Mesenchymal stem cell (in vitro differentiated cells and primary cell): ENCODE results near the gene TAB3.

ENCODE experiments used
- DNase-seq: peaks from one replicate; pipeline ENCODE4 v3.0.0-alpha.2; 2013
- H2AFZ ChIP-seq: one replicate; pipeline ENCODE4 v1.6.1; 2013; ENCODE audit warnings: low read depth, mild to moderate bottlenecking, control low read depth, inconsistent platforms, low read length, moderate library complexity
- H2AK5ac ChIP-seq: 2 replicates; pipeline ENCODE4 v1.6.1; 2013; ENCODE audit warnings: low read length, moderate library complexity, mild to moderate bottlenecking, inconsistent platforms; ENCODE audit not compliant: severe bottlenecking
- H2BK120ac ChIP-seq: one replicate; pipeline ENCODE4 v1.6.1; 2013; ENCODE audit warnings: low read depth, mild to moderate bottlenecking, inconsistent platforms, low read length, moderate library complexity
- H2BK12ac ChIP-seq, 2 experiments: one replicate each; pipeline ENCODE4 v1.6.1; 2013; ENCODE audit warnings: inconsistent platforms in 2 of 2, low read length in 2 of 2, mild to moderate bottlenecking in 2 of 2, moderate library complexity in 2 of 2, control low read depth in 1 of 2
- H2BK15ac ChIP-seq: one replicate; pipeline ENCODE4 v1.6.1; 2013; ENCODE audit warnings: mild to moderate bottlenecking, low read depth, inconsistent platforms; ENCODE audit not compliant: poor library complexity, severe bottlenecking
- H2BK5ac ChIP-seq: 2 replicates; pipeline ENCODE4 v1.6.1; 2013; ENCODE audit warnings: low read depth, mild to moderate bottlenecking, low read length, control low read depth, inconsistent platforms; ENCODE audit not compliant: poor library complexity, severe bottlenecking
- H3K14ac ChIP-seq, 2 experiments: one replicate each; pipeline ENCODE4 v1.6.1; 2013; ENCODE audit warnings: inconsistent platforms in 2 of 2, low read length in 2 of 2, control low read depth in 1 of 2, mild to moderate bottlenecking in 1 of 2, moderate library complexity in 1 of 2
- H3K18ac ChIP-seq, 2 experiments: one replicate each; pipeline ENCODE4 v1.6.1; 2013; ENCODE audit warnings: inconsistent platforms in 2 of 2, low read length in 2 of 2, control low read depth in 1 of 2, low read depth in 1 of 2, mild to moderate bottlenecking in 1 of 2
- H3K23ac ChIP-seq, 2 experiments: one replicate each; pipeline ENCODE4 v1.6.1; 2013; ENCODE audit warnings: inconsistent platforms in 2 of 2, low read length in 2 of 2, mild to moderate bottlenecking in 2 of 2, moderate library complexity in 2 of 2, control low read depth in 1 of 2
- H3K27ac ChIP-seq: 2 replicates; pipeline ENCODE4 v1.5.1; 2013; ENCODE audit warnings: mild to moderate bottlenecking, moderate library complexity, low read length, control low read depth, inconsistent platforms; ENCODE audit not compliant: poor library complexity, severe bottlenecking
- H3K27me3 ChIP-seq, 2 experiments: 2 replicates each; pipeline versions ENCODE4 v1.6.1 to v1.7.0; 2013; ENCODE audit warnings: low read length in 2 of 2, mild to moderate bottlenecking in 2 of 2, moderate library complexity in 2 of 2, control low read depth in 1 of 2, inconsistent platforms in 1 of 2; ENCODE audit not compliant: control insufficient read depth in 1 of 2, insufficient read depth in 1 of 2
- H3K36me3 ChIP-seq, 2 experiments: 2 replicates each; pipeline versions ENCODE4 v1.6.1 to v1.7.0; 2013; ENCODE audit warnings: low read length in 2 of 2, control low read depth in 1 of 2, inconsistent platforms in 1 of 2, low read depth in 1 of 2, mild to moderate bottlenecking in 1 of 2; ENCODE audit not compliant: insufficient read depth in 2 of 2, control insufficient read depth in 1 of 2
- H3K4ac ChIP-seq, 2 experiments: one replicate each; pipeline ENCODE4 v1.6.1; 2013; ENCODE audit warnings: inconsistent platforms in 2 of 2, low read length in 2 of 2, mild to moderate bottlenecking in 2 of 2, moderate library complexity in 2 of 2, control low read depth in 1 of 2, low read depth in 1 of 2
- H3K4me1 ChIP-seq: 2 replicates; pipeline ENCODE4 v1.6.1; 2013; ENCODE audit warnings: low read depth, low read length, control low read depth; ENCODE audit not compliant: control insufficient read depth, insufficient read depth
- H3K4me2 ChIP-seq: 2 replicates; pipeline ENCODE4 v1.6.1; 2013; ENCODE audit warnings: low read length, mild to moderate bottlenecking, inconsistent platforms; ENCODE audit not compliant: poor library complexity, severe bottlenecking
- H3K4me3 ChIP-seq, 2 experiments: 2 replicates each; pipeline versions ENCODE4 v1.5.1 to v1.7.0; 2013; ENCODE audit warnings: low read length in 2 of 2, mild to moderate bottlenecking in 2 of 2, control low read depth in 1 of 2, low read depth in 1 of 2; ENCODE audit not compliant: insufficient read depth in 1 of 2
- H3K79me1 ChIP-seq: replicated peaks from 2 replicates; pipeline ENCODE4 v1.6.1; 2013; ENCODE audit warnings: mild to moderate bottlenecking, control low read depth, low read length, inconsistent platforms; ENCODE audit not compliant: poor library complexity, severe bottlenecking
- H3K9ac ChIP-seq: 2 replicates; pipeline ENCODE4 v1.7.0; 2013; ENCODE audit warnings: mild to moderate bottlenecking, low read length, moderate library complexity
- H3K9me3 ChIP-seq: 2 replicates; pipeline ENCODE4 v1.7.0; 2013; ENCODE audit warnings: mild to moderate bottlenecking, low read length; ENCODE audit not compliant: control insufficient read depth
- H4K8ac ChIP-seq: one replicate; pipeline ENCODE4 v1.6.1; 2013; ENCODE audit warnings: inconsistent platforms, mild to moderate bottlenecking, low read length, moderate library complexity
- H4K91ac ChIP-seq: one replicate; pipeline ENCODE4 v1.6.1; 2013; ENCODE audit warnings: mild to moderate bottlenecking, low read length, inconsistent platforms
- WGBS: methylation state at CpG from one replicate; pipeline ENCODE4 v1.1.7; 2013; ENCODE audit warnings: mixed read lengths; 5-methylcytosine and 5-hydroxymethylcytosine counted together

The TAB3 gene

GRCh38 chrX:30779453-30780030 lies 109.5 kb downstream of the TAB3 start:
- Histone ChIP-seq H3K4me3 (no peak overlapping the region), H3K18ac (no peak overlapping the region), H3K23ac (no peak overlapping the region), H3K79me1 (no peaks in the 10 kb centered on the region), H3K27ac (no peak overlapping the region), H3K27me3 (peaks cover 0 to 6% of the 10 kb centered on the region in 2 experiments), H3K9ac (no peak overlapping the region), H3K4me2 (no peak overlapping the region), H3K36me3 (no peaks in the 10 kb centered on the region), H3K9me3 (no peaks in the 10 kb centered on the region), H2BK120ac (no peak overlapping the region), H2BK5ac (no peak overlapping the region), H2BK15ac (no peak overlapping the region), H4K91ac (no peak overlapping the region), H2BK12ac (no peak overlapping the region), H2AK5ac (no peak overlapping the region), H3K4me1 (no peaks in the 10 kb centered on the region), H3K4ac (no peak overlapping the region), H4K8ac (no peak overlapping the region), H3K14ac (no peak overlapping the region), H2AFZ (no peak overlapping the region)
- no peak for DNase-seq
- WGBS = 91% methylated on average over 18 of the region's 19 CpGs

- no peak overlapping the region for H2AK5ac ChIP-seq
- no peaks in the 10 kb centered on the region for H3K79me1 ChIP-seq
- no peak overlapping the region for H3K4me2 ChIP-seq
- no peak overlapping the region for H4K8ac ChIP-seq
- no peaks in the 10 kb centered on the region for H3K27me3 ChIP-seq
- H3K23ac ChIP-seq = no peak overlapping the region
- no peak overlapping the region for H3K4ac ChIP-seq
- H3K18ac ChIP-seq = no peak overlapping the region
- DNase-seq = no peak
- no peak overlapping the region for H3K9ac ChIP-seq
- no peaks in the 10 kb centered on the region for H3K4me1 ChIP-seq
- no peak overlapping the region for H3K4me3 ChIP-seq
- H3K9me3 ChIP-seq = no peaks in the 10 kb centered on the region
- H2BK12ac ChIP-seq = no peak overlapping the region
- no peak overlapping the region for H3K27ac ChIP-seq
- H2BK5ac ChIP-seq = no peak overlapping the region
- no peak overlapping the region for H2BK120ac ChIP-seq
- no peaks in the 10 kb centered on the region for H3K36me3 ChIP-seq
- H4K91ac ChIP-seq = no peak overlapping the region
- no peak overlapping the region for H3K14ac ChIP-seq
- H2AFZ ChIP-seq = no peak overlapping the region
- H2BK15ac ChIP-seq = no peak overlapping the region
Measured at GRCh38 chrX:30777575-30777974, 111.5 kb downstream of the TAB3 start.
